Mononuclear cell (primary cell): Measurements from ENCODE around the gene SEPTIN14. TPM values are rescaled to one million over a fixed set of nuclear protein-coding genes. Genes with fewer than 3 reads are reported as not detected.
"Not testable (repeated sequence)": the region's sequence is repeated elsewhere in the genome, so short reads cannot be mapped to it uniquely, and the experiment has no call there.

ENCODE experiments used
- H3K27me3 ChIP-seq: 2 replicates; pipeline ENCODE4 v1.6.0; 2011; ENCODE audit warnings: low read length, control low read depth; ENCODE audit not compliant: insufficient read depth
- H3K4me1 ChIP-seq: 2 replicates; pipeline ENCODE4 v1.5.1; 2011; ENCODE audit warnings: mild to moderate bottlenecking, low read length, control low read depth; ENCODE audit not compliant: insufficient read depth
- H3K4me3 ChIP-seq: 2 replicates; pipeline ENCODE4 v1.5.1; 2011; ENCODE audit warnings: mild to moderate bottlenecking, low read length, moderate library complexity
- H3K9me3 ChIP-seq: 2 replicates; pipeline ENCODE4 v1.5.1; 2011; ENCODE audit warnings: low read depth, mild to moderate bottlenecking, control low read depth, low read length
- total RNA-seq: library from RNA; depleted of rRNA; stranded (reverse); fragments of >200 nt; gene quantifications from one replicate; pipeline ENCODE4 v1.2.3, GENCODE V29; 2012

The SEPTIN14 gene
- total RNA-seq, 1 donor, result not detected

GRCh38 chr7:55827577-55827976 lies 35.0 kb downstream of the SEPTIN14 start:
- Histone ChIP-seq H3K9me3 (no peaks in the 10 kb centered on the region), H3K4me1 (no peaks in the 10 kb centered on the region), H3K4me3 (no peak overlapping the region), H3K27me3 (no peaks in the 10 kb centered on the region)

- no peaks in the 10 kb centered on the region for H3K9me3 ChIP-seq
- no peaks in the 10 kb centered on the region for H3K27me3 ChIP-seq
- no peaks in the 10 kb centered on the region for H3K4me1 ChIP-seq
- H3K4me3 ChIP-seq, result no peak overlapping the region
Measured at GRCh38 chr7:55818686-55819085, 43.9 kb downstream of the SEPTIN14 start.

GRCh38 chr7:55797260-55797659 lies 65.3 kb downstream of the SEPTIN14 start:
- H3K9me3 ChIP-seq, H3K27me3 ChIP-seq, H3K4me1 ChIP-seq, H3K4me3 ChIP-seq: not testable (repeated sequence)

- Histone ChIP-seq H3K4me1 (no peaks in the 10 kb centered on the region), H3K27me3 (no peaks in the 10 kb centered on the region), H3K9me3 (no peaks in the 10 kb centered on the region), H3K4me3 (no peak overlapping the region)
Measured at GRCh38 chr7:55794527-55794926, 68.0 kb downstream of the SEPTIN14 start.

GRCh38 chr7:55792048-55792447 lies 70.5 kb downstream of the SEPTIN14 start:
- Histone ChIP-seq H3K4me1 (no peaks in the 10 kb centered on the region), H3K4me3 (no peak overlapping the region), H3K27me3 (no peaks in the 10 kb centered on the region), H3K9me3 (no peaks in the 10 kb centered on the region)

GRCh38 chr7:55787796-55788195 lies 74.8 kb downstream of the SEPTIN14 start:
- no peak overlapping the region for H3K4me3 ChIP-seq
- no peaks in the 10 kb centered on the region for H3K4me1 ChIP-seq
- H3K9me3 ChIP-seq, result no peaks in the 10 kb centered on the region
- H3K27me3 ChIP-seq, result no peaks in the 10 kb centered on the region

- no peaks in the 10 kb centered on the region for H3K9me3 ChIP-seq
- H3K27me3 ChIP-seq, result no peaks in the 10 kb centered on the region
- H3K4me3 ChIP-seq, result no peak overlapping the region
- H3K4me1 ChIP-seq, result no peaks in the 10 kb centered on the region
Measured at GRCh38 chr7:55786901-55787300, 75.7 kb downstream of the SEPTIN14 start.

- H3K4me1 ChIP-seq, H3K4me3 ChIP-seq, H3K27me3 ChIP-seq, H3K9me3 ChIP-seq: not testable (repeated sequence)
Measured at GRCh38 chr7:55785444-55785843, 77.1 kb downstream of the SEPTIN14 start.

GRCh38 chr7:55784151-55784550 lies 78.4 kb downstream of the SEPTIN14 start:
- Histone ChIP-seq H3K9me3 (no peaks in the 10 kb centered on the region), H3K27me3 (no peaks in the 10 kb centered on the region), H3K4me1 (no peaks in the 10 kb centered on the region), H3K4me3 (no peak overlapping the region)

GRCh38 chr7:55778631-55779030 lies 83.9 kb downstream of the SEPTIN14 start:
- Histone ChIP-seq H3K9me3 (no peaks in the 10 kb centered on the region), H3K4me3 (no peak overlapping the region), H3K4me1 (no peaks in the 10 kb centered on the region), H3K27me3 (no peaks in the 10 kb centered on the region)

GRCh38 chr7:55776196-55776595 lies 86.4 kb downstream of the SEPTIN14 start:
- H3K4me3 ChIP-seq, result no peak overlapping the region
- H3K27me3 ChIP-seq, result no peaks in the 10 kb centered on the region
- H3K9me3 ChIP-seq, result no peaks in the 10 kb centered on the region
- H3K4me1 ChIP-seq, result no peaks in the 10 kb centered on the region

- H3K9me3 ChIP-seq, result no peaks in the 10 kb centered on the region
- H3K4me1 ChIP-seq, result no peaks in the 10 kb centered on the region
- H3K4me3 ChIP-seq, result no peak overlapping the region
- no peaks in the 10 kb centered on the region for H3K27me3 ChIP-seq
Measured at GRCh38 chr7:55775051-55775420, 87.5 kb downstream of the SEPTIN14 start.

GRCh38 chr7:55774327-55775050 lies 88.1 kb downstream of the SEPTIN14 start:
- Histone ChIP-seq H3K4me1 (no peaks in the 10 kb centered on the region), H3K9me3 (no peaks in the 10 kb centered on the region), H3K4me3 (no peak overlapping the region)

GRCh38 chr7:55770778-55771177 lies 91.8 kb downstream of the SEPTIN14 start:
- H3K4me3 ChIP-seq, result no peak overlapping the region
- no peaks in the 10 kb centered on the region for H3K9me3 ChIP-seq
- no peaks in the 10 kb centered on the region for H3K4me1 ChIP-seq

More at GRCh38 chr7:55774327-55775050, 88.1 kb downstream of the SEPTIN14 start:
- no peaks in the 10 kb centered on the region for H3K27me3 ChIP-seq

GRCh38 chr7:55753274-55753862 lies 109.2 kb downstream of the SEPTIN14 start:
- not testable (repeated sequence) for H3K9me3 ChIP-seq, H3K27me3 ChIP-seq, H3K4me1 ChIP-seq, H3K4me3 ChIP-seq

More at GRCh38 chr7:55770778-55771177, 91.8 kb downstream of the SEPTIN14 start:
- H3K27me3 ChIP-seq, result no peaks in the 10 kb centered on the region

- not testable (repeated sequence) for H3K4me3 ChIP-seq, H3K27me3 ChIP-seq, H3K9me3 ChIP-seq, H3K4me1 ChIP-seq
Measured at GRCh38 chr7:55744706-55745105, 117.8 kb downstream of the SEPTIN14 start.
